HFF-Myc (cell line): ENCODE data around the gene ULK4.
"Not testable (repeated sequence)": the region's sequence is repeated elsewhere in the genome, so short reads cannot be mapped to it uniquely, and the experiment has no call there.

Source experiments
- DNase-seq: peaks from one replicate; pipeline ENCODE4 v3.0.0-alpha.2; 2011; ENCODE audit warnings: low read depth; ENCODE audit errors: extremely low read depth
- H3K4me3 ChIP-seq: replicated peaks from 2 replicates; pipeline ENCODE4 v1.5.1; 2011; ENCODE audit warnings: low read depth, mild to moderate bottlenecking, control low read depth, low read length
- CTCF ChIP-seq: IDR thresholded peaks from 2 replicates; pipeline ENCODE4 v1.5.1; 2012; ENCODE audit warnings: mild to moderate bottlenecking, low read depth, low read length, control low read depth; ENCODE audit errors: missing control alignments

Gene ULK4

GRCh38 chr3:41711651-41712050 lies 250.3 kb downstream of the ULK4 start:
- no peak for TF ChIP-seq CTCF
- H3K4me3 ChIP-seq: no peak overlapping the region
- DNase-seq: no peak

GRCh38 chr3:41710646-41711388 lies 251.1 kb downstream of the ULK4 start:
- no peak overlapping the region for H3K4me3 ChIP-seq
- peak; percentile 15 for DNase-seq
- no peak for TF ChIP-seq CTCF

- H3K4me3 ChIP-seq, DNase-seq: not testable (repeated sequence)
Observed at GRCh38 chr3:41709213-41709612, 252.7 kb downstream of the ULK4 start.

GRCh38 chr3:41708176-41708575 lies 253.7 kb downstream of the ULK4 start:
- no peak for DNase-seq
- TF ChIP-seq CTCF: no peak
- H3K4me3 ChIP-seq: no peak overlapping the region

GRCh38 chr3:41705893-41706292 lies 256.0 kb downstream of the ULK4 start:
- H3K4me3 ChIP-seq: no peak overlapping the region
- TF ChIP-seq CTCF: no peak
- no peak for DNase-seq

- no peak for TF ChIP-seq CTCF
- H3K4me3 ChIP-seq: no peak overlapping the region
- DNase-seq: no peak
Observed at GRCh38 chr3:41701191-41701698, 260.7 kb downstream of the ULK4 start.

GRCh38 chr3:41700155-41700554 lies 261.7 kb downstream of the ULK4 start:
- TF ChIP-seq CTCF: no peak
- no peak for DNase-seq
- H3K4me3 ChIP-seq: no peak overlapping the region
